HCT116 (cell line): ENCODE data around the gene SPDYE4. TPM values are rescaled to one million over a fixed set of nuclear protein-coding genes. Genes with fewer than 3 reads are reported as not detected.

ENCODE experiments used
- ATAC-seq: fragments of 200-7000 bp; cut with Tn5 transposase; 2 replicates; pipeline ENCODE4 v1.9.1; 2020; ENCODE audit warnings: mild to moderate bottlenecking, moderate library complexity
- BruUV-seq: library from RNA; stranded (reverse); fragments of 400-500 nt; replicated peaks from 2 replicates; lab custom pipeline; 2021; lab: Mats Ljungman, UMichigan
- CTCF ChIA-PET: fragments of 300-600 bp; sonication (Branson Sonifier 250); formaldehyde crosslinking; loops from one replicate; lab custom pipeline; 2021; ENCODE audit warnings: antibody characterized with exemption; lab: Charles Lee
- POLR2A ChIA-PET: fragments of 300-600, 350-600 bp; sonication (Branson Sonifier 250); formaldehyde crosslinking; loops from one replicate; lab custom pipeline; 2021; ENCODE audit warnings: antibody characterized with exemption; lab: Charles Lee
- RAD21 ChIA-PET, 2 experiments: fragments of 300-600 bp; sonication (Branson Sonifier 250); formaldehyde crosslinking; loops; one replicate each; lab custom pipeline; 2023; ENCODE audit warnings: low total read pairs in 2 of 2; ENCODE audit not compliant: uncharacterized antibody in 2 of 2, unreplicated experiment in 2 of 2, low non-redundant PET in 1 of 2; lab: Charles Lee
- DNase-seq: peaks from one replicate; pipeline ENCODE4 v3.0.0-alpha.2; 2010; ENCODE audit warnings: low read depth, low spot score
- H2AFZ ChIP-seq: fragments of 200-600 bp; shearing (Covaris generic), sonication (generic); 2 replicates; pipeline ENCODE4 v1.6.1; 2017; ENCODE audit warnings: low read depth, mixed run types, mixed read lengths, antibody characterized with exemption, low read length; ENCODE audit not compliant: poor library complexity, severe bottlenecking
- H3K27ac ChIP-seq: 2 replicates; pipeline ENCODE4 v1.5.1; 2012; ENCODE audit warnings: low read depth, low read length
- H3K27me3 ChIP-seq: fragments of 200-600 bp; sonication (generic); 2 replicates; pipeline ENCODE4 v1.6.1; 2016; ENCODE audit warnings: mixed run types, low read length, mixed read lengths; ENCODE audit not compliant: insufficient read depth
- H3K36me3 ChIP-seq, 2 experiments: fragments of 200-500 bp in 1 of 2; fragments of 200-600 bp in 1 of 2; sonication (Bioruptor generic) in 1 of 2; sonication (generic) in 1 of 2; 2 replicates each; pipeline versions ENCODE4 v1.5.1 to v1.6.1; 2014 to 2016; ENCODE audit warnings: low read length in 2 of 2, inconsistent platforms in 1 of 2, mixed read lengths in 1 of 2, mixed run types in 1 of 2; ENCODE audit not compliant: insufficient read depth in 2 of 2, control insufficient read depth in 1 of 2
- H3K4me1 ChIP-seq, 2 experiments: fragments of 200-600 bp in 1 of 2; sonication (generic) in 1 of 2; 2 replicates each; pipeline versions ENCODE4 v1.5.1 to v1.6.1; 2012 to 2017; ENCODE audit warnings: low read length in 2 of 2, inconsistent platforms in 1 of 2, mild to moderate bottlenecking in 1 of 2, mixed read lengths in 1 of 2, mixed run types in 1 of 2, moderate library complexity in 1 of 2; ENCODE audit not compliant: insufficient read depth in 2 of 2, control insufficient read depth in 1 of 2
- H3K4me2 ChIP-seq: fragments of 200-600 bp; sonication (generic); 2 replicates; pipeline ENCODE4 v1.6.1; 2017; ENCODE audit warnings: mixed run types, low read length, mixed read lengths
- H3K4me3 ChIP-seq, 2 experiments: fragments of 200-600 bp in 1 of 2; sonication (generic) in 1 of 2; replicated peaks in 1 of 2; 2 replicates each; pipeline ENCODE4 v1.5.1; 2011 to 2016; ENCODE audit warnings: low read length in 2 of 2, control low read depth in 1 of 2, low read depth in 1 of 2, mild to moderate bottlenecking in 1 of 2, mixed read lengths in 1 of 2, mixed run types in 1 of 2
- H3K79me2 ChIP-seq: fragments of 200-600 bp; sonication (generic); 2 replicates; pipeline ENCODE4 v1.6.1; 2017; ENCODE audit warnings: mild to moderate bottlenecking, mixed run types, low read length, moderate library complexity, mixed read lengths; ENCODE audit not compliant: insufficient read depth
- H3K9ac ChIP-seq: fragments of 200-600 bp; sonication (generic); 2 replicates; pipeline ENCODE4 v1.6.1; 2016; ENCODE audit warnings: low read length, mixed read lengths
- H3K9me2 ChIP-seq: fragments of 200-600 bp; sonication (generic), shearing (Covaris generic); 2 replicates; pipeline ENCODE4 v1.6.1; 2017; ENCODE audit warnings: mixed run types, mild to moderate bottlenecking, moderate library complexity; ENCODE audit not compliant: insufficient read depth
- H3K9me3 ChIP-seq, 2 experiments: fragments of 200-500 bp in 1 of 2; fragments of 200-600 bp in 1 of 2; sonication (Bioruptor generic) in 1 of 2; sonication (generic) in 1 of 2; 2 replicates each; pipeline ENCODE4 v1.6.1; 2014 to 2017; ENCODE audit warnings: low read length in 2 of 2, mixed read lengths in 2 of 2, inconsistent platforms in 1 of 2, low read depth in 1 of 2, mild to moderate bottlenecking in 1 of 2, mixed run types in 1 of 2, moderate library complexity in 1 of 2; ENCODE audit not compliant: control insufficient read depth in 1 of 2, insufficient read depth in 1 of 2
- H4K20me1 ChIP-seq: fragments of 200-600 bp; sonication (generic), shearing (Covaris generic); 2 replicates; pipeline ENCODE4 v1.6.1; 2017; ENCODE audit warnings: mixed run types, mild to moderate bottlenecking, moderate library complexity; ENCODE audit not compliant: insufficient read depth
- ELF1 ChIP-seq: IDR thresholded peaks from 2 replicates; pipeline ENCODE4 v1.6.1; 2012; ENCODE audit warnings: low read depth, borderline replicate concordance
- EZH2 ChIP-seq: fragments of 200-600 bp; sonication (generic); IDR thresholded peaks from 2 replicates; pipeline ENCODE4 v1.6.1; 2017; ENCODE audit warnings: antibody characterized with exemption, mixed run types
- EZH2phosphoT487 ChIP-seq: fragments of 200-600 bp; IDR thresholded peaks from 2 replicates; pipeline ENCODE4 v1.6.1; 2018; ENCODE audit warnings: antibody characterized with exemption, borderline replicate concordance
- POLR2AphosphoS5 ChIP-seq: IDR thresholded peaks from 2 replicates; pipeline ENCODE4 v1.6.1; 2011; ENCODE audit warnings: mild to moderate bottlenecking, low read depth, low read length, moderate library complexity
- SP1 ChIP-seq: IDR thresholded peaks from 2 replicates; pipeline ENCODE4 v1.6.1; 2012; ENCODE audit warnings: low read depth
- YY1 ChIP-seq: IDR thresholded peaks from 2 replicates; pipeline ENCODE4 v1.6.1; 2011; ENCODE audit warnings: low read length, low read depth, moderate library complexity, mild to moderate bottlenecking; ENCODE audit not compliant: insufficient replicate concordance; ENCODE audit errors: extremely low read depth
- intact Hi-C: fragments of 100-400 bp; cut with micrococcal nuclease; formaldehyde crosslinking; loops from 2 replicates; pipeline ENCODE4 v1.10.0; 2022
- total RNA-seq: library from RNA; stranded (reverse); gene quantifications from one replicate; pipeline ENCODE4 v1.2.1, GENCODE V29; 2021; ENCODE audit not compliant: unreplicated experiment

SPDYE4 gene
- total RNA-seq, 1 experiment from 2014 or later = not detected

DNA sequence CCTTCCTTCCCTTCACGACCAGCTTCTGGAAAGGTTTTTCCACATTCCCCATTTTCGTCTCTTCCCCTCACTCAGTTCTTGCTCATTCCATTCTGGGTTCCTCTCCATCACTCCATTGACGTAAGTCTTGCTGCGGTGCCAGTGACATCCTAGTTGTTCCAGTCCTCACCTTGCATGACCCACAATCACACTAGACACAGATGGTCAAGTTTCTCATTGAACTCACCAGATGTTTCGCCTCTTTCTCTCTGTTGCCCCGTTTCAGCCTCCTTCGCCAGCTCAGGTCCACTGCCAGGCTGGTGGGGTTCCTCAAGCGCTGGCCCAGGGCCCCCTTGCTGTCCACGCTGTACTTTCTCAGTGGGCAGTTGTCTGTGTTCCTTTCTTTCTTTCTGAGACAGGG lies 57.1 kb downstream of the SPDYE4 start:
- no TSS peak for BruUV-seq
- Histone ChIP-seq H4K20me1 (no peaks in the 10 kb centered on the region), H3K36me3 (no peaks in the 10 kb centered on the region), H3K4me2 (no peak overlapping the region), H3K4me1 (no peaks in the 10 kb centered on the region), H3K79me2 (no peaks in the 10 kb centered on the region), H3K27me3 (peaks cover 39% of the 10 kb centered on the region), H3K4me3 (no peak overlapping the region), H2AFZ (no peak overlapping the region), H3K9me2 (no peaks in the 10 kb centered on the region), H3K27ac (no peak overlapping the region), H3K9me3 (no peaks in the 10 kb centered on the region), H3K9ac (no peak overlapping the region)
- RAD21 ChIA-PET = no interaction called here
- intact Hi-C loops = no loop called here
- no peak for ATAC-seq
- no peak for TF ChIP-seq EZH2
- TF ChIP-seq POLR2AphosphoS5 = no peak
- TF ChIP-seq SP1 = no peak
- TF ChIP-seq YY1 = no peak
- no peak for TF ChIP-seq EZH2phosphoT487
- TF ChIP-seq ELF1 = no peak
- CTCF ChIA-PET = no interaction called here
- POLR2A ChIA-PET = no interaction called here
- DNase-seq = no peak

Other genes with a start within 250 kb of the SPDYE4 start
- gene MYH10, start 127.8 kb downstream of the SPDYE4 start, total RNA-seq = 39.2 TPM
- gene CCDC42, start 13.7 kb downstream of the SPDYE4 start, total RNA-seq = 0.76 TPM
- not detected for gene MFSD6L, start 40.8 kb upstream of the SPDYE4 start, total RNA-seq
- gene PIK3R6, start 109.1 kb upstream of the SPDYE4 start, total RNA-seq = 0.07 TPM
- 2.5 TPM for gene PIK3R5, start 207.2 kb upstream of the SPDYE4 start, total RNA-seq